HCT116 (cell line): ENCODE data around the gene KCNJ4. TPM values are rescaled to one million over a fixed set of nuclear protein-coding genes. Genes with fewer than 3 reads are reported as not detected.

Source experiments
- ATAC-seq: fragments of 200-7000 bp; cut with Tn5 transposase; 2 replicates; pipeline ENCODE4 v1.9.1; 2020; ENCODE audit warnings: mild to moderate bottlenecking, moderate library complexity
- BruUV-seq: library from RNA; stranded (reverse); fragments of 400-500 nt; replicated peaks from 2 replicates; lab custom pipeline; 2021; lab: Mats Ljungman, UMichigan
- CTCF ChIA-PET: fragments of 300-600 bp; sonication (Branson Sonifier 250); formaldehyde crosslinking; loops from one replicate; lab custom pipeline; 2021; ENCODE audit warnings: antibody characterized with exemption; lab: Charles Lee
- POLR2A ChIA-PET: fragments of 300-600, 350-600 bp; sonication (Branson Sonifier 250); formaldehyde crosslinking; loops from one replicate; lab custom pipeline; 2021; ENCODE audit warnings: antibody characterized with exemption; lab: Charles Lee
- RAD21 ChIA-PET, 2 experiments: fragments of 300-600 bp; sonication (Branson Sonifier 250); formaldehyde crosslinking; loops; one replicate each; lab custom pipeline; 2023; ENCODE audit warnings: low total read pairs in 2 of 2; ENCODE audit not compliant: uncharacterized antibody in 2 of 2, unreplicated experiment in 2 of 2, low non-redundant PET in 1 of 2; lab: Charles Lee
- DNase-seq: peaks from one replicate; pipeline ENCODE4 v3.0.0-alpha.2; 2010; ENCODE audit warnings: low read depth, low spot score
- H2AFZ ChIP-seq: fragments of 200-600 bp; shearing (Covaris generic), sonication (generic); 2 replicates; pipeline ENCODE4 v1.6.1; 2017; ENCODE audit warnings: low read depth, mixed run types, mixed read lengths, antibody characterized with exemption, low read length; ENCODE audit not compliant: poor library complexity, severe bottlenecking
- H3K27ac ChIP-seq: 2 replicates; pipeline ENCODE4 v1.5.1; 2012; ENCODE audit warnings: low read depth, low read length
- H3K27me3 ChIP-seq: fragments of 200-600 bp; sonication (generic); 2 replicates; pipeline ENCODE4 v1.6.1; 2016; ENCODE audit warnings: mixed run types, low read length, mixed read lengths; ENCODE audit not compliant: insufficient read depth
- H3K36me3 ChIP-seq, 2 experiments: fragments of 200-500 bp in 1 of 2; fragments of 200-600 bp in 1 of 2; sonication (Bioruptor generic) in 1 of 2; sonication (generic) in 1 of 2; 2 replicates each; pipeline versions ENCODE4 v1.5.1 to v1.6.1; 2014 to 2016; ENCODE audit warnings: low read length in 2 of 2, inconsistent platforms in 1 of 2, mixed read lengths in 1 of 2, mixed run types in 1 of 2; ENCODE audit not compliant: insufficient read depth in 2 of 2, control insufficient read depth in 1 of 2
- H3K4me1 ChIP-seq, 2 experiments: fragments of 200-600 bp in 1 of 2; sonication (generic) in 1 of 2; 2 replicates each; pipeline versions ENCODE4 v1.5.1 to v1.6.1; 2012 to 2017; ENCODE audit warnings: low read length in 2 of 2, inconsistent platforms in 1 of 2, mild to moderate bottlenecking in 1 of 2, mixed read lengths in 1 of 2, mixed run types in 1 of 2, moderate library complexity in 1 of 2; ENCODE audit not compliant: insufficient read depth in 2 of 2, control insufficient read depth in 1 of 2
- H3K4me2 ChIP-seq: fragments of 200-600 bp; sonication (generic); 2 replicates; pipeline ENCODE4 v1.6.1; 2017; ENCODE audit warnings: mixed run types, low read length, mixed read lengths
- H3K4me3 ChIP-seq, 2 experiments: fragments of 200-600 bp in 1 of 2; sonication (generic) in 1 of 2; replicated peaks in 1 of 2; 2 replicates each; pipeline ENCODE4 v1.5.1; 2011 to 2016; ENCODE audit warnings: low read length in 2 of 2, control low read depth in 1 of 2, low read depth in 1 of 2, mild to moderate bottlenecking in 1 of 2, mixed read lengths in 1 of 2, mixed run types in 1 of 2
- H3K79me2 ChIP-seq: fragments of 200-600 bp; sonication (generic); 2 replicates; pipeline ENCODE4 v1.6.1; 2017; ENCODE audit warnings: mild to moderate bottlenecking, mixed run types, low read length, moderate library complexity, mixed read lengths; ENCODE audit not compliant: insufficient read depth
- H3K9ac ChIP-seq: fragments of 200-600 bp; sonication (generic); 2 replicates; pipeline ENCODE4 v1.6.1; 2016; ENCODE audit warnings: low read length, mixed read lengths
- H3K9me2 ChIP-seq: fragments of 200-600 bp; sonication (generic), shearing (Covaris generic); 2 replicates; pipeline ENCODE4 v1.6.1; 2017; ENCODE audit warnings: mixed run types, mild to moderate bottlenecking, moderate library complexity; ENCODE audit not compliant: insufficient read depth
- H3K9me3 ChIP-seq, 2 experiments: fragments of 200-500 bp in 1 of 2; fragments of 200-600 bp in 1 of 2; sonication (Bioruptor generic) in 1 of 2; sonication (generic) in 1 of 2; 2 replicates each; pipeline ENCODE4 v1.6.1; 2014 to 2017; ENCODE audit warnings: low read length in 2 of 2, mixed read lengths in 2 of 2, inconsistent platforms in 1 of 2, low read depth in 1 of 2, mild to moderate bottlenecking in 1 of 2, mixed run types in 1 of 2, moderate library complexity in 1 of 2; ENCODE audit not compliant: control insufficient read depth in 1 of 2, insufficient read depth in 1 of 2
- H4K20me1 ChIP-seq: fragments of 200-600 bp; sonication (generic), shearing (Covaris generic); 2 replicates; pipeline ENCODE4 v1.6.1; 2017; ENCODE audit warnings: mixed run types, mild to moderate bottlenecking, moderate library complexity; ENCODE audit not compliant: insufficient read depth
- CBX3 ChIP-seq: IDR thresholded peaks from 2 replicates; pipeline ENCODE4 v1.6.1; 2012; ENCODE audit warnings: low read depth
- CTCF ChIP-seq, 3 experiments: fragments of 200-600 bp in 1 of 3; sonication (generic) in 1 of 3; IDR thresholded peaks in 2 of 3; conservative IDR thresholded peaks in 1 of 3; 2 replicates each; pipeline ENCODE4 v1.5.1; 2012 to 2017; ENCODE audit warnings: low read depth in 2 of 3, low read length in 2 of 3, antibody characterized with exemption in 1 of 3, borderline replicate concordance in 1 of 3, control low read depth in 1 of 3, mild to moderate bottlenecking in 1 of 3, mixed read lengths in 1 of 3, mixed run types in 1 of 3, moderate library complexity in 1 of 3; ENCODE audit not compliant: insufficient read depth in 1 of 3
- ELF1 ChIP-seq: IDR thresholded peaks from 2 replicates; pipeline ENCODE4 v1.6.1; 2012; ENCODE audit warnings: low read depth, borderline replicate concordance
- EZH2phosphoT487 ChIP-seq: fragments of 200-600 bp; IDR thresholded peaks from 2 replicates; pipeline ENCODE4 v1.6.1; 2018; ENCODE audit warnings: antibody characterized with exemption, borderline replicate concordance
- FOSL1 ChIP-seq: IDR thresholded peaks from 2 replicates; pipeline ENCODE4 v1.6.1; 2012; ENCODE audit warnings: low read depth
- JUND ChIP-seq: IDR thresholded peaks from 2 replicates; pipeline ENCODE4 v1.6.1; 2012
- MAX ChIP-seq: IDR thresholded peaks from 2 replicates; pipeline ENCODE4 v1.6.1; 2012
- POLR2A ChIP-seq: IDR thresholded peaks from 2 replicates; pipeline ENCODE4 v1.7.0; 2011; ENCODE audit warnings: borderline replicate concordance; ENCODE audit not compliant: insufficient read depth, insufficient read length; ENCODE audit errors: extremely low read depth
- POLR2AphosphoS5 ChIP-seq: IDR thresholded peaks from 2 replicates; pipeline ENCODE4 v1.6.1; 2011; ENCODE audit warnings: mild to moderate bottlenecking, low read depth, low read length, moderate library complexity
- RAD21 ChIP-seq: IDR thresholded peaks from 2 replicates; pipeline ENCODE4 v1.6.1; 2012; ENCODE audit warnings: low read depth, mild to moderate bottlenecking
- SP1 ChIP-seq: IDR thresholded peaks from 2 replicates; pipeline ENCODE4 v1.6.1; 2012; ENCODE audit warnings: low read depth
- TCF7L2 ChIP-seq: IDR thresholded peaks from 2 replicates; pipeline ENCODE4 v1.7.0; 2011; ENCODE audit warnings: borderline replicate concordance, inconsistent platforms; ENCODE audit not compliant: insufficient read depth, insufficient read length; ENCODE audit errors: extremely low read depth
- YY1 ChIP-seq: IDR thresholded peaks from 2 replicates; pipeline ENCODE4 v1.6.1; 2011; ENCODE audit warnings: low read length, low read depth, moderate library complexity, mild to moderate bottlenecking; ENCODE audit not compliant: insufficient replicate concordance; ENCODE audit errors: extremely low read depth
- ZFX ChIP-seq: fragments of 450-650 bp; IDR thresholded peaks from 2 replicates; pipeline ENCODE4 v1.6.1; 2017
- ZNF274 ChIP-seq: fragments of 200-500 bp; sonication (Bioruptor generic); IDR thresholded peaks from 2 replicates; pipeline ENCODE4 v1.6.1; 2014; ENCODE audit warnings: mild to moderate bottlenecking, low read depth, low read length, inconsistent platforms
- intact Hi-C: fragments of 100-400 bp; cut with micrococcal nuclease; formaldehyde crosslinking; loops from 2 replicates; pipeline ENCODE4 v1.10.0; 2022
- total RNA-seq: library from RNA; stranded (reverse); gene quantifications from one replicate; pipeline ENCODE4 v1.2.1, GENCODE V29; 2021; ENCODE audit not compliant: unreplicated experiment
- TF ChIP-seq, protein P1 (sequence below): IDR thresholded peaks from 2 replicates; pipeline ENCODE4 v1.6.1; 2012; ENCODE audit warnings: low read depth

Gene KCNJ4
- total RNA-seq, 1 experiment from 2014 or later = not detected

DNA sequence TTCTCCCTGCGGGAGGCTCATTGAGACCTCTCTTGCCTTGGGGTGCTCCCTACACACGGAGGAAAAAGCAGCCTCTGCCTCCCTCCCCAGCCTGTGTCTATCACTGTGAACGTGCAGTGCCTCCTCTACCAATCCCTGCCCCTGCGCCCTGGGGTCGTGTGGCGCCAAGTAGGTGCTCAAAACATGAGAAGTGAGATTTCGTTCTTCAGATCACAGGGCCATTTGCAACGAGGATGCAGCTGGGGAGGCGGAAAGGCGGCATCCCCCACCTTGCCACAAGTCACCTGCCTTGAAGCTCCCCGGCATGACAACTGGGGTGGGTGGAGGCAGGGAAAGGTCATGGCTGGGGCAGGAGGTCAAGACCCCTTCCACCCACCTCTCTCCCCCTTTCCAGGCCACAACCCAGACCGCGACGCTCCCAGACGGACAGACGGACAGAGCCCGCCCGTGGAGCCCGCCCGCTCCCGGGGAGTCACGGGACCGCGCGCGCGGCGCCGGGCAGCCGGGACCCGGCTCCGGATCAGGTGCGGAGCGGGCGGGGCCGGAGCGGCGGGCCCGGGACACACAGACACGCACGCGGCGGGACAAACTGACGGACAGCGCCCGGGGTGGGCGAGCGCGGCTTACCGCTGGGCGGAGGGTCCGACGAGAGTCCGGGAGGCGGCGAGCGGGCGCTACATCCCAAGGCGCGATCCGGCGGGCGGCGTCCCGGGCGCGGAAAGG lies 485 bp downstream of the KCNJ4 start (continued):
- TF ChIP-seq CTCF (IDR thresholded peaks at IDR 0.05 in 2 of 3, conservative IDR thresholded peaks at IDR 0.05 in 1 of 3; ENCODE audit: borderline replicate concordance in 1 of 3, insufficient read depth in 1 of 3, low read depth in 2 of 3, low read length in 2 of 3) (no peak), RAD21 (no peak), ELF1 (no peak)
- TF ChIP-seq, protein P1, sequence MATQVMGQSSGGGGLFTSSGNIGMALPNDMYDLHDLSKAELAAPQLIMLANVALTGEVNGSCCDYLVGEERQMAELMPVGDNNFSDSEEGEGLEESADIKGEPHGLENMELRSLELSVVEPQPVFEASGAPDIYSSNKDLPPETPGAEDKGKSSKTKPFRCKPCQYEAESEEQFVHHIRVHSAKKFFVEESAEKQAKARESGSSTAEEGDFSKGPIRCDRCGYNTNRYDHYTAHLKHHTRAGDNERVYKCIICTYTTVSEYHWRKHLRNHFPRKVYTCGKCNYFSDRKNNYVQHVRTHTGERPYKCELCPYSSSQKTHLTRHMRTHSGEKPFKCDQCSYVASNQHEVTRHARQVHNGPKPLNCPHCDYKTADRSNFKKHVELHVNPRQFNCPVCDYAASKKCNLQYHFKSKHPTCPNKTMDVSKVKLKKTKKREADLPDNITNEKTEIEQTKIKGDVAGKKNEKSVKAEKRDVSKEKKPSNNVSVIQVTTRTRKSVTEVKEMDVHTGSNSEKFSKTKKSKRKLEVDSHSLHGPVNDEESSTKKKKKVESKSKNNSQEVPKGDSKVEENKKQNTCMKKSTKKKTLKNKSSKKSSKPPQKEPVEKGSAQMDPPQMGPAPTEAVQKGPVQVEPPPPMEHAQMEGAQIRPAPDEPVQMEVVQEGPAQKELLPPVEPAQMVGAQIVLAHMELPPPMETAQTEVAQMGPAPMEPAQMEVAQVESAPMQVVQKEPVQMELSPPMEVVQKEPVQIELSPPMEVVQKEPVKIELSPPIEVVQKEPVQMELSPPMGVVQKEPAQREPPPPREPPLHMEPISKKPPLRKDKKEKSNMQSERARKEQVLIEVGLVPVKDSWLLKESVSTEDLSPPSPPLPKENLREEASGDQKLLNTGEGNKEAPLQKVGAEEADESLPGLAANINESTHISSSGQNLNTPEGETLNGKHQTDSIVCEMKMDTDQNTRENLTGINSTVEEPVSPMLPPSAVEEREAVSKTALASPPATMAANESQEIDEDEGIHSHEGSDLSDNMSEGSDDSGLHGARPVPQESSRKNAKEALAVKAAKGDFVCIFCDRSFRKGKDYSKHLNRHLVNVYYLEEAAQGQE = no peak

DNA sequence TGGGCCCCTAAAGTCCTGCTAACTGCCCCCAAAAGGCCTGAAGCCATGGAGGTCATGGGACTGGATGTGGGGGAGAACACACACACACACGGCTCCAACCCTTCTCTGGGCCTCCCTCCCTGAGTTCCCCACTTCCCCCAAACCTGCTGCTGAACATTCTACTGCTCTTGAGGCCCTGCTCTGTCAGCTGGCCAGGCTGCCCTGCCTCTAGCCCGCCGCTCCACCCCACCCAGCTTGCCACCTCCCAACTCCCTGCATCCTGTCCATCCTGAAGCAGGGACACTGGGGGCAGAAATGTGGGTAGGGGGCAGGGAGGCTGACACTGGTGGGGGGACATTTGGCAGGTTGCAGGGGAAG lies 1.0 kb downstream of the KCNJ4 start:
- Histone ChIP-seq H3K27ac (no peak overlapping the region), H2AFZ (no peak overlapping the region), H3K27me3 (no peaks in the 10 kb centered on the region), H3K4me3 (no peak overlapping the region), H3K9me3 (no peaks in the 10 kb centered on the region), H3K9ac (no peak overlapping the region), H3K4me2 (no peak overlapping the region), H3K9me2 (no peaks in the 10 kb centered on the region), H3K79me2 (no peaks in the 10 kb centered on the region), H3K36me3 (no peaks in the 10 kb centered on the region), H4K20me1 (no peaks in the 10 kb centered on the region), H3K4me1 (peaks cover 14 to 20% of the 10 kb centered on the region in 2 experiments)
- ChIA-PET CTCF (no interaction called here), POLR2A (no interaction called here), RAD21 (no interaction called here)
- ATAC-seq (no peak), DNase-seq (no peak)
- intact Hi-C loops = no loop called here
- no TSS peak for BruUV-seq
- TF ChIP-seq POLR2AphosphoS5 (no peak), ZNF274 (no peak), TCF7L2 (no peak), JUND (no peak), FOSL1 (no peak), YY1 (no peak), POLR2A (no peak), CBX3 (no peak), SP1 (no peak), EZH2phosphoT487 (no peak), ZFX (no peak), MAX (no peak)
- TF ChIP-seq, protein P1 = no peak
